Fibroblast of skin of right biceps (primary cell): ENCODE measurements around the gene SPON2.

ENCODE experiments used
- DNase-seq: peaks from one replicate; pipeline ENCODE4 v3.0.0-alpha.2; 2013

Gene SPON2

DNA sequence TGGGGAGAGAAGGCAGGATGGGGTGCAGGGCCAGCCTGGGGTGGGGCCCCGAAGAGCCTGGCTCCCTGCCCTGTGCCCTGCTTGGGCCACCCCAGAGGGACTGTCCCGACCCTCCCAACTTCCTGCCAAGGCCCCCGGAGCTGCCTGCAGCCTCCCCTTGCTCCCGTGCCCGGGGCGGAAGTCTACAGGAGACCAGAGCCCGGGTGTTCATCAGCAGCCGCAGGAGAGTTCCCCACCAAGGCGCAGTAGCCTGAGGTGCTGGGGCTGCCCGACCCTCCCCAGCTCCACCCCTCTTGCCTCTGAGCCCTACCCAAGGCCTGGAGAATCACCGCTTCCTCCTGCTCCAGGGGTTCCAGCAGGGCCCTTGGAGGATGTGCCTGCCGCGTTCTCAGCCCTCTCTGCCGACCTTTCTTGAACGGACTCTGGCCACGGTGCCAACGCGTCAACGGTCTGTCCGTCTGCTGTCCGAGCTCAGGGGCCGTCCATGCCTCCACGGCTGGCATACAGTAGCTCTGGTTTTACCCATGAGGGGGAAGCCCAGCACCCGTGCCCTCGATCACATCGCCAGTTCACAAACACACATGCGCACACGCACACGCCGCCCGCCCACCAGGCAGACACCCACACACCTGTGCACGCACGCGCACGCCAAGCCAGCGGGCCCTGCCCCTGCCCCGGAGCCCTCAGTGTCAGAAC, 36.0 kb upstream of the SPON2 start:
- DNase-seq: no peak

DNA sequence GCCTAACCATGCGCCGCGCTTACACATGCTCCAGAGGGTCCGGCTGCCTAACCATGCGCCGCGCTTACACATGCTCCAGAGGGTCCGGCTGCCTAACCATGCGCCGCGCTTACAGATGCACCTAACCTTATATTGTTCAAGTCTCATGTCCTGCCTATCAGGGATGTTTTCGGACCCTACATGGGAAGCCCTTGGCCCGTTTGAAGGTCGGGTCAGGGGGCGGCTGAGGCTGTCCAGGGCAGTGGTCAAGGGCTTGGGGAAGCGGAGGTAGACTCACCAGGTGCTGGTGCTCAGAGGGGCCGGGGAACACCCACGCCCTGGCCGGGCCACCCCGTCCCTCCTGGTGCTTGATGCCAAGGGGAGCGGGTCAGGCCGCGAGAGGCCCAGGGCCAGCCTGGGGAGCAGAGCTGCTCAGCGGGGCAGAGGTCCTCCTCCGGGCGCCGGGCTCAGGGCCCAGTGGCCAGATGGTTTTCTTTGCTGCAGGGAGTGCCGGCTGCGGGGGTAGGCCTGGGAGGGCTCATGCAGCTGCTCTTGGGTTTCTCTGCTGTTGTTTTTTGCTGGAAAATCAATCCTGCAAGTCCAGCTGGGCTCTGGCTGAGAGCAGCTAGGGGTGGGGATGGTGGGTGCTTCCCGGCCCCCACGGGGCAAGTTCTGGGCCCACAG, 35.4 kb upstream of the SPON2 start:
- DNase-seq: no peak

- no peak for DNase-seq
Observed at GRCh38 chr4:1207157-1207470, 34.7 kb upstream of the SPON2 start.

- DNase-seq: no peak
Observed at GRCh38 chr4:1206299-1207156, 34.1 kb upstream of the SPON2 start.

- no peak for DNase-seq
Observed at GRCh38 chr4:1205586-1206298, 33.4 kb upstream of the SPON2 start.

- DNase-seq: no peak
Observed at GRCh38 chr4:1204828-1205585, 32.6 kb upstream of the SPON2 start.

GRCh38 chr4:1204286-1204827, 32.0 kb upstream of the SPON2 start:
- DNase-seq: no peak

DNA sequence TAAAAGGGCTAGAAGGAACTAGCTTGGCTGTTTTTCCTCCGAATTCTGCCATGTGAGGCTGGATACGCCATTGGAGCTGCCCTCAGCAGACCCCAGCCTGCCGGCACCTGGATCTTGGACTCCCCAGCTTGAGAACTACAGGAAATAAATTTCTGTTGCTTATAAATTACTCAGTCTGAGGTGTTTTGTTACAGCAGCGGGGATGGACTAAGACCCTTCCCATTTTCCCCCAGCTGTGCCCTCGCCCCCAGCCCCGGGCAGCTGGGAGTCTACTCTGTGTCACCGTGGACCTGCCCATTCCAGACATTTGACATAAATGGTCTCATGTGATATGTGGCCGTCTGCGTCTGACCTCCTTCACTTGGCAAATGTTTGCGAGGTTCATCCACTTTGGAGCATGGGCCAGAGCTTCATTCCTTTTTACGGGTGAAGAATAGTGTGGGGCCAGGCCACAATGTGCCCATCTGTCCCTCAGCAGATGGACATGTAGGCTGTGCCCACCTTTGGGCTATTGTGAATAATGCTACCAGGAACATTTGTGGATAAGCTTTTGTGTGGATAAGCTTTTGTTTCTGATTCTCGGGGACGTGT, 30.7 kb upstream of the SPON2 start:
- no peak for DNase-seq

GRCh38 chr4:1202526-1203011, 30.2 kb upstream of the SPON2 start:
- DNase-seq: no peak

- DNase-seq: peak; percentile 88
Observed at GRCh38 chr4:1201851-1202525, 29.6 kb upstream of the SPON2 start.

DNA sequence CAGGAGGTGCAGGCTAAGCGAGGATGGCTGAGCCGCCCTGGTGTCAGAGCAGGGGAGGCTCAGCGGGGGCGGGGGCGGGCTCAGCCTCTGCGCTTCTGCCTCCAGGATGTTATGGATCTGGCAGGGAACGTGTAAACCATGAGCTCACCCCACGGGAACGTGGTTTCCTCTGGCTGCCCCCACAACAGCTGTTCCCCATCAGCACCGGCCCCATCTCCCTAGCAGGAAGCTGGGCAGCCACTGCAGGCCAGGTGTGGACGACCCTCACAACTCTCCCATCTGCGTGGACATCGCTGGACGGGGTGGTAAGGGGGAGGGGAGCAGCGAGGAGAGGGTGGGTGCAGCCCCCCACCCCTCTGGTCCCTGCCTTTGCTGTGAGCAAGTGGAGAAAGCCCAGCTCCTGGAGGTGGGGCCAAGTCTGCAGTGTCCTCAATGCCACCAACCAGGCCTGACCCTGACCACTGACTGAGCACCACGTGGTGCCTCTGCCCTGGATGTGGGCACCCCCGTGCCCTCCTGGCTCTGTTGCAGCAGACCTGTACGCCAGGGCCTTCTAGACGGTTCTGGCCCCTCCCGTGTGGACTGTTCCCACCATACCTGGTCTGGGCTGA, 28.1 kb upstream of the SPON2 start:
- DNase-seq: peak; percentile 90

- DNase-seq: no peak
Observed at GRCh38 chr4:1199556-1200331, 27.4 kb upstream of the SPON2 start.

- no peak for DNase-seq
Observed at GRCh38 chr4:1198098-1198844, 25.9 kb upstream of the SPON2 start.

DNA sequence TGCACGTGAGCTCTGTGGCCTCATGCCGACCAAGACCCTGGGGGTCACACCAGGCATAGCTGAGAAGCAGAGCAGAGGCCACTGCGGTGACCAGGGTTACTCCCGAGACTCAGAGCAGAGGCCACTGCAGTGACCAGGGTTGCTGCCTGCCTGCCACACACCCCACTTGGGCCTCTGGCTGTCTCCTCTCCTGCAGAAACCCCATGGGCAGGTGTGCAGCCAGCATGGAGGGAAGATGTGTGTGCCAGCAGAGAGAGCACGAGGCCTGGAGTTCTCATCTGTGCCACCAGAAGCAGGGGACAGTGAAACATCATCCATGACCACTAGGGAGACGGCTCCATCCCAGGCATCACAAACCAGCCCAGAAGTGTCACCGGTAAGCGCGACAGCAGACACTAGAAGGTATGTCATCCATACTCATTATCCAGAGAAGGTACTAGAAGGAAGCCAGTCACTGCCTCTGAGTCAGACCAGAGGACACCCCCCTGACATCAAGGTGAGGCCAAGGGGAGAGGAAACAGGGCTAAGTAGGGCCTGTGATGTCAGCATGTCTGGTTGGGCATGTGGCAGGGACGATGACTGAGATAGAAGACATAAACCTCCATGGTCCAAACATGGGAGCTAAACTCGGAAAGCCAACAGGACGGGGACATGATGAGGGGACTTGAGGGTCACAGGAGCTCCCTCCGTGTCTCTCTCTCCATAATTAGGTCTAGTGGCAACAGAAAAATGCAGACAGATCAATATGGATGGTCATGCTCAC, 24.2 kb upstream of the SPON2 start:
- no peak for DNase-seq

DNA sequence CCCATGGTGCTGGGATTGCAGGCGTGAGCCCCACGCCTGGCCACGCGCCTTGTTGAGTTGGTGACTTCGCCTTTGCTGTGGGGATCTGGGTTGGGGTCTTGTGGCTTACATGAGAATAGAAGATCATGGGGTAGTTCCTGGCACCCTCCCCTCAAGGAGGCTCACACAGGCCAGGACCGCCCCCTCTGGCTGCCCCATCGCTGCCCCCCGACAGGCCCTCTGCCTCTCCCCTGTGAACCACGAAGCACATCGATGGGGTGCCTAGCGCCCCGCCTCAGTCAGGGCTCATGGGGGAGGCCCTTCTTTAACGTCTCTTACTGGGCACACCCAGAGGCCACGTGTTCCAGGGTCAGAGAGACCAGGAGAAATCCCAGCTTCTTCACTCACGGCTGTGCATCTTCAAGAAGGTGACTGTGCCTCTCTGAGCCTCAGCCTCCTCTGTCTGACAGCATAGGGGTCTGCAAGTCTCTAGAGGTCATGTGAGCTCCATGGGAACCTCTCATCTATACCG, 23.6 kb upstream of the SPON2 start:
- no peak for DNase-seq

DNA sequence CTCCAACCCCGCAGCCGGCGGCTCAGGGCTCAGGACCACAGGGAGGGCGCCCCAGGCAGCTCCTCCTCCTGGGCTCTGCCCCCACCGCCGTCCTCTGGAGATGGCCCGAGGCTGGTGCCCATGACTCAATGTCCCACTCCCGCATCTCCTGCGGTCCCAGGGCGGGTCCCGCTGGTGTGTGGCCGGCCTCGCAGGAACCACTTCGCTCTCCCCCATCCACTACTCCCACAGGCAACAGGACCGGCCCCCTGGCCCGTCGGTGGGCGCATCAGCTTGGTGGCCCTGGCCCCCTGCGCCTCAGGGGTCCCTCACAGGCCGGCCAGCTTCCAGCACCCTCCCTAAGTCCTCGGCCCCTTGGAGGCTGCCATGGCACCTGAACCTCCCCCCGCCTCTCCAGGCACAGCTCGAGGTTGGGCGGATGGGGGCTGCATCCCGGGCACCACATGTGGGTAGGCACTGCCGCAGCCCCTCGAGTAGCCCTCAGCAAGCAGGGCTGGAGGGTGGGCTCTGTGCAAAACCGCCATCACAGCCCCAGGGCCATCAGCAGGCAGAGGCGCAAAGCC, 22.8 kb upstream of the SPON2 start:
- no peak for DNase-seq

GRCh38 chr4:1194010-1194900, 21.9 kb upstream of the SPON2 start:
- DNase-seq: no peak
